HEK293 (cell line): Measurements from ENCODE around the gene ENO2.

Experiments used
- PRDM1 ChIP-seq: fragments of 450-650 bp; formaldehyde crosslinking; IDR thresholded peaks from 2 replicates; pipeline ENCODE4; 2016; ENCODE audit warnings: missing biosample characterization, missing genetic modification characterization
- TCF7L2 ChIP-seq: IDR thresholded peaks from 2 replicates; pipeline ENCODE4 v1.6.1; 2011; ENCODE audit warnings: low read depth, mild to moderate bottlenecking, inconsistent platforms, low read length, moderate library complexity, borderline replicate concordance
- ZNF114 ChIP-seq: fragments of 450-650 bp; formaldehyde crosslinking; IDR thresholded peaks from 2 replicates; pipeline ENCODE4 v1.5.0; 2017; ENCODE audit warnings: missing biosample characterization, missing genetic modification characterization
- ZNF341 ChIP-seq: fragments of 450-650 bp; formaldehyde crosslinking; IDR thresholded peaks from 2 replicates; pipeline ENCODE4; 2016; ENCODE audit warnings: low read depth, missing biosample characterization, missing genetic modification characterization
- ZNF596 ChIP-seq: fragments of 450-650 bp; IDR thresholded peaks from 2 replicates; pipeline ENCODE4 v1.5.0; 2018; ENCODE audit warnings: missing biosample characterization, mild to moderate bottlenecking, missing genetic modification characterization, moderate library complexity
- ZNF777 ChIP-seq: fragments of 450-650 bp; formaldehyde crosslinking; IDR thresholded peaks from 2 replicates; pipeline ENCODE4 v1.5.1; 2017; ENCODE audit warnings: missing biosample characterization, missing genetic modification characterization, borderline replicate concordance
- TF ChIP-seq, protein P1 (sequence below): fragments of 450-650 bp; formaldehyde crosslinking; IDR thresholded peaks from 2 replicates; pipeline ENCODE4 v1.5.1; 2016; ENCODE audit warnings: missing biosample characterization, missing genetic modification characterization
- TF ChIP-seq, protein P2 (sequence below): fragments of 450-650 bp; formaldehyde crosslinking; IDR thresholded peaks from 2 replicates; pipeline ENCODE4 v1.5.1; 2016; ENCODE audit warnings: missing biosample characterization, missing genetic modification characterization
- TF ChIP-seq, protein P3 (sequence below): fragments of 450-650 bp; formaldehyde crosslinking; IDR thresholded peaks from 2 replicates; pipeline ENCODE4 v1.5.1; 2016; ENCODE audit warnings: missing biosample characterization, missing genetic modification characterization
- TF ChIP-seq, protein P4 (sequence below): fragments of 450-650 bp; formaldehyde crosslinking; IDR thresholded peaks from 2 replicates; pipeline ENCODE4 v1.5.1; 2017; ENCODE audit warnings: missing biosample characterization, missing genetic modification characterization
- TF ChIP-seq, protein P5 (sequence below): fragments of 450-650 bp; formaldehyde crosslinking; IDR thresholded peaks from 2 replicates; pipeline ENCODE4 v1.5.1; 2016; ENCODE audit warnings: missing biosample characterization, missing genetic modification characterization

DNA sequence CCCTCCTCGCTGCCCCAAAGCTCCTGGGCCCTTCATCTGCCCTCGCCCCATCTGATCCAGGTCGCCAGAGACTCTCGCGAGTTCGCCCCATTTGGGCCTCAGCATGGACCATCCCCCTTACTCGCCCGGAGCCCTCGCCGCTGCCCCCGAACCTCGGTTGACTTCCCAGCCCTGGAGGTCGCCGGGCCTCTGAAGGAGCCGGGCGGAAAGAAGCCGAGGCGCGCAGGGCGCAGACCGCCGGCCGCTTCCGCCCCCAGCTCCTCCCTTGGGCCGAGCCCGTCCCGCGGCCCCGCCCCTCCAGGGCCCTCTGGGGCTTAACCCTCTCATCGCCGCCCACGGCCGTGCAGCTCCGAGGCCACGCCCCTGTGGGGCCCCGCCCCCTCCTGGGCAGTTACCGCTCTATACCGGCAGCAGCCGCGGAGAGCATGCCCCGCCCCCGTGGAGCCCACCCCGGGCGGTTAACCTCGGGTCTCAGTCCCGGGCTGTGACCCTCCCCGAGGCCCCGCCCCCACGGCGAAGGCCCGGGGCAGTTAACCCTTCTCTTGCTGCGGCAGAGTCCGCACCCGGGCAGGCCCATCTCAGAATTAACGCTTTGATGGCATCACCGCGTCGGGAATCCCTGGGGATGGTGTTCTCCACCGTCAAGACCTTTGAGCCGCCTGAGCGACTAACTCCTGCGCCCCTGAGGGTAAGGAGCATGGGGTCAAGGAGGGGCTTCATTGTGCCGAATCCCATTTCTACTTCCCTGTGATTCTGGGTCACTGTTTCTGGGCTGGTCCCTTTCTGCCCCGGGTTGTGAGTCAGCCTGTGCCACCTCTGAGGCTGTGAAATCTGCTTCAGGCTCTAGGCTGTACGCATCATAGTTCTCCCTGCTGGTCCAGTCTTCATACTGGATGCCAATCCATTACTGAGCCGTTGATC, 41.0 kb upstream of the ENO2 start, which contains the start of gene SPSB2:
- TF ChIP-seq, protein P1, sequence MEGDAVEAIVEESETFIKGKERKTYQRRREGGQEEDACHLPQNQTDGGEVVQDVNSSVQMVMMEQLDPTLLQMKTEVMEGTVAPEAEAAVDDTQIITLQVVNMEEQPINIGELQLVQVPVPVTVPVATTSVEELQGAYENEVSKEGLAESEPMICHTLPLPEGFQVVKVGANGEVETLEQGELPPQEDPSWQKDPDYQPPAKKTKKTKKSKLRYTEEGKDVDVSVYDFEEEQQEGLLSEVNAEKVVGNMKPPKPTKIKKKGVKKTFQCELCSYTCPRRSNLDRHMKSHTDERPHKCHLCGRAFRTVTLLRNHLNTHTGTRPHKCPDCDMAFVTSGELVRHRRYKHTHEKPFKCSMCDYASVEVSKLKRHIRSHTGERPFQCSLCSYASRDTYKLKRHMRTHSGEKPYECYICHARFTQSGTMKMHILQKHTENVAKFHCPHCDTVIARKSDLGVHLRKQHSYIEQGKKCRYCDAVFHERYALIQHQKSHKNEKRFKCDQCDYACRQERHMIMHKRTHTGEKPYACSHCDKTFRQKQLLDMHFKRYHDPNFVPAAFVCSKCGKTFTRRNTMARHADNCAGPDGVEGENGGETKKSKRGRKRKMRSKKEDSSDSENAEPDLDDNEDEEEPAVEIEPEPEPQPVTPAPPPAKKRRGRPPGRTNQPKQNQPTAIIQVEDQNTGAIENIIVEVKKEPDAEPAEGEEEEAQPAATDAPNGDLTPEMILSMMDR, result no peak
- TF ChIP-seq PRDM1 (tag by site-specific recombination) (no peak), TCF7L2 (no peak), ZNF114 (tag by site-specific recombination) (no peak), ZNF341 (tag by site-specific recombination) (no peak), ZNF596 (tag by site-specific recombination) (no peak), ZNF777 (tag by site-specific recombination) (no peak)
- TF ChIP-seq, protein P2, sequence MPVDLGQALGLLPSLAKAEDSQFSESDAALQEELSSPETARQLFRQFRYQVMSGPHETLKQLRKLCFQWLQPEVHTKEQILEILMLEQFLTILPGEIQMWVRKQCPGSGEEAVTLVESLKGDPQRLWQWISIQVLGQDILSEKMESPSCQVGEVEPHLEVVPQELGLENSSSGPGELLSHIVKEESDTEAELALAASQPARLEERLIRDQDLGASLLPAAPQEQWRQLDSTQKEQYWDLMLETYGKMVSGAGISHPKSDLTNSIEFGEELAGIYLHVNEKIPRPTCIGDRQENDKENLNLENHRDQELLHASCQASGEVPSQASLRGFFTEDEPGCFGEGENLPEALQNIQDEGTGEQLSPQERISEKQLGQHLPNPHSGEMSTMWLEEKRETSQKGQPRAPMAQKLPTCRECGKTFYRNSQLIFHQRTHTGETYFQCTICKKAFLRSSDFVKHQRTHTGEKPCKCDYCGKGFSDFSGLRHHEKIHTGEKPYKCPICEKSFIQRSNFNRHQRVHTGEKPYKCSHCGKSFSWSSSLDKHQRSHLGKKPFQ (tag by site-specific recombination), result no peak
- TF ChIP-seq, protein P3, sequence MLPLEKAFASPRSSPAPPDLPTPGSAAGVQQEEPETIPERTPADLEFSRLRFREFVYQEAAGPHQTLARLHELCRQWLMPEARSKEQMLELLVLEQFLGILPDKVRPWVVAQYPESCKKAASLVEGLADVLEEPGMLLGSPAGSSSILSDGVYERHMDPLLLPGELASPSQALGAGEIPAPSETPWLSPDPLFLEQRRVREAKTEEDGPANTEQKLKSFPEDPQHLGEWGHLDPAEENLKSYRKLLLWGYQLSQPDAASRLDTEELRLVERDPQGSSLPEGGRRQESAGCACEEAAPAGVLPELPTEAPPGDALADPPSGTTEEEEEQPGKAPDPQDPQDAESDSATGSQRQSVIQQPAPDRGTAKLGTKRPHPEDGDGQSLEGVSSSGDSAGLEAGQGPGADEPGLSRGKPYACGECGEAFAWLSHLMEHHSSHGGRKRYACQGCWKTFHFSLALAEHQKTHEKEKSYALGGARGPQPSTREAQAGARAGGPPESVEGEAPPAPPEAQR (tag by site-specific recombination), result no peak
- TF ChIP-seq, protein P4, sequence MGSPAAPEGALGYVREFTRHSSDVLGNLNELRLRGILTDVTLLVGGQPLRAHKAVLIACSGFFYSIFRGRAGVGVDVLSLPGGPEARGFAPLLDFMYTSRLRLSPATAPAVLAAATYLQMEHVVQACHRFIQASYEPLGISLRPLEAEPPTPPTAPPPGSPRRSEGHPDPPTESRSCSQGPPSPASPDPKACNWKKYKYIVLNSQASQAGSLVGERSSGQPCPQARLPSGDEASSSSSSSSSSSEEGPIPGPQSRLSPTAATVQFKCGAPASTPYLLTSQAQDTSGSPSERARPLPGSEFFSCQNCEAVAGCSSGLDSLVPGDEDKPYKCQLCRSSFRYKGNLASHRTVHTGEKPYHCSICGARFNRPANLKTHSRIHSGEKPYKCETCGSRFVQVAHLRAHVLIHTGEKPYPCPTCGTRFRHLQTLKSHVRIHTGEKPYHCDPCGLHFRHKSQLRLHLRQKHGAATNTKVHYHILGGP, result no peak
- TF ChIP-seq, protein P5, sequence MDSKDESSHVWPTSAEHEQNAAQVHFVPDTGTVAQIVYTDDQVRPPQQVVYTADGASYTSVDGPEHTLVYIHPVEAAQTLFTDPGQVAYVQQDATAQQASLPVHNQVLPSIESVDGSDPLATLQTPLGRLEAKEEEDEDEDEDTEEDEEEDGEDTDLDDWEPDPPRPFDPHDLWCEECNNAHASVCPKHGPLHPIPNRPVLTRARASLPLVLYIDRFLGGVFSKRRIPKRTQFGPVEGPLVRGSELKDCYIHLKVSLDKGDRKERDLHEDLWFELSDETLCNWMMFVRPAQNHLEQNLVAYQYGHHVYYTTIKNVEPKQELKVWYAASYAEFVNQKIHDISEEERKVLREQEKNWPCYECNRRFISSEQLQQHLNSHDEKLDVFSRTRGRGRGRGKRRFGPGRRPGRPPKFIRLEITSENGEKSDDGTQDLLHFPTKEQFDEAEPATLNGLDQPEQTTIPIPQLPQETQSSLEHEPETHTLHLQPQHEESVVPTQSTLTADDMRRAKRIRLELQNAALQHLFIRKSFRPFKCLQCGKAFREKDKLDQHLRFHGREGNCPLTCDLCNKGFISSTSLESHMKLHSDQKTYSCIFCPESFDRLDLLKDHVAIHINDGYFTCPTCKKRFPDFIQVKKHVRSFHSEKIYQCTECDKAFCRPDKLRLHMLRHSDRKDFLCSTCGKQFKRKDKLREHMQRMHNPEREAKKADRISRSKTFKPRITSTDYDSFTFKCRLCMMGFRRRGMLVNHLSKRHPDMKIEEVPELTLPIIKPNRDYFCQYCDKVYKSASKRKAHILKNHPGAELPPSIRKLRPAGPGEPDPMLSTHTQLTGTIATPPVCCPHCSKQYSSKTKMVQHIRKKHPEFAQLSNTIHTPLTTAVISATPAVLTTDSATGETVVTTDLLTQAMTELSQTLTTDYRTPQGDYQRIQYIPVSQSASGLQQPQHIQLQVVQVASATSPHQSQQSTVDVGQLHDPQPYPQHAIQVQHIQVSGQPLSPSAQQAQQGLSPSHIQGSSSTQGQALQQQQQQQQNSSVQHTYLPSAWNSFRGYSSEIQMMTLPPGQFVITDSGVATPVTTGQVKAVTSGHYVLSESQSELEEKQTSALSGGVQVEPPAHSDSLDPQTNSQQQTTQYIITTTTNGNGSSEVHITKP (tag by site-specific recombination), result peak; percentile 85
